Measurements from ENCODE around the gene NEAT1. TPM values are rescaled to one million over a fixed set of nuclear protein-coding genes. Genes with fewer than 3 reads are reported as not detected.
A peak's percentile ranks its signal among the peaks of the same experiment; 100 is the strongest.
"Not testable (repeated sequence)": the region's sequence is repeated elsewhere in the genome, so short reads cannot be mapped to it uniquely, and the experiment has no call there.

NEAT1 gene
- total RNA-seq, 3 donors from 2014 or later: 323 to 391 (median 351) TPM

- Histone ChIP-seq H3K27me3 (no peaks in the 10 kb centered on the region), H3K4me1 (peaks cover 8 to 9% of the 10 kb centered on the region in 2 donors), H3K4me3 (no peak overlapping the region), H3K9me3 (no peaks in the 10 kb centered on the region), H3K27ac (peak overlapping the region; percentile 94 to 95), H3K36me3 (no peaks in the 10 kb centered on the region)
- DNase-seq (ENCODE audit: low spot score in 2 of 2): no peak
- intact Hi-C loops (cut with DNase I; ENCODE audit: low total_unique reads): no loop called here
- TF ChIP-seq POLR2A (IDR thresholded peaks at IDR 0.05) (no peak), POLR2AphosphoS5 (IDR thresholded peaks at IDR 0.05) (no peak)
- TF ChIP-seq, protein P1, sequence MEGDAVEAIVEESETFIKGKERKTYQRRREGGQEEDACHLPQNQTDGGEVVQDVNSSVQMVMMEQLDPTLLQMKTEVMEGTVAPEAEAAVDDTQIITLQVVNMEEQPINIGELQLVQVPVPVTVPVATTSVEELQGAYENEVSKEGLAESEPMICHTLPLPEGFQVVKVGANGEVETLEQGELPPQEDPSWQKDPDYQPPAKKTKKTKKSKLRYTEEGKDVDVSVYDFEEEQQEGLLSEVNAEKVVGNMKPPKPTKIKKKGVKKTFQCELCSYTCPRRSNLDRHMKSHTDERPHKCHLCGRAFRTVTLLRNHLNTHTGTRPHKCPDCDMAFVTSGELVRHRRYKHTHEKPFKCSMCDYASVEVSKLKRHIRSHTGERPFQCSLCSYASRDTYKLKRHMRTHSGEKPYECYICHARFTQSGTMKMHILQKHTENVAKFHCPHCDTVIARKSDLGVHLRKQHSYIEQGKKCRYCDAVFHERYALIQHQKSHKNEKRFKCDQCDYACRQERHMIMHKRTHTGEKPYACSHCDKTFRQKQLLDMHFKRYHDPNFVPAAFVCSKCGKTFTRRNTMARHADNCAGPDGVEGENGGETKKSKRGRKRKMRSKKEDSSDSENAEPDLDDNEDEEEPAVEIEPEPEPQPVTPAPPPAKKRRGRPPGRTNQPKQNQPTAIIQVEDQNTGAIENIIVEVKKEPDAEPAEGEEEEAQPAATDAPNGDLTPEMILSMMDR (IDR thresholded peaks at IDR 0.05): no peak
These were observed 47.9 kb downstream of the NEAT1 start for GRCh38 chr11:65470433-65471049.

- Histone ChIP-seq H3K4me1 (peaks cover 8 to 12% of the 10 kb centered on the region in 2 donors), H3K4me3 (peak overlapping the region; percentile 3 to 53 (median 24)), H3K9me3 (no peaks in the 10 kb centered on the region), H3K27ac (peak overlapping the region; percentile 94 to 95), H3K27me3 (no peaks in the 10 kb centered on the region), H3K36me3 (no peaks in the 10 kb centered on the region)
- intact Hi-C loops (cut with DNase I; ENCODE audit: low total_unique reads): no loop called here
- DNase-seq (ENCODE audit: low spot score in 2 of 2): peak in 1 of 2 donors; percentile 75
- TF ChIP-seq, protein P1 (IDR thresholded peaks at IDR 0.05): peak; percentile 5 to 64 (median 55)
- TF ChIP-seq POLR2AphosphoS5 (IDR thresholded peaks at IDR 0.05) (peak in 1 of 3 donors; percentile 62), POLR2A (IDR thresholded peaks at IDR 0.05) (no peak)
These were observed 48.9 kb downstream of the NEAT1 start for GRCh38 chr11:65471447-65471891.

- intact Hi-C loops (cut with DNase I; ENCODE audit: low total_unique reads): loop anchor here (1.0 kb wide), 1 partner anchor 49 kb away; no protein-coding TSS in a partner anchor
- Histone ChIP-seq H3K4me3 (peak overlapping the region in 1 of 3 donors; percentile 53), H3K27ac (peak overlapping the region; percentile 94 to 95), H3K4me1 (peaks cover 8 to 14% of the 10 kb centered on the region in 2 donors)
- not testable (repeated sequence) for H3K27me3 ChIP-seq; H3K9me3 ChIP-seq; DNase-seq (ENCODE audit: low spot score in 2 of 2); H3K36me3 ChIP-seq
These were observed 50.1 kb downstream of the NEAT1 start for GRCh38 chr11:65472588-65473277.

DNA sequence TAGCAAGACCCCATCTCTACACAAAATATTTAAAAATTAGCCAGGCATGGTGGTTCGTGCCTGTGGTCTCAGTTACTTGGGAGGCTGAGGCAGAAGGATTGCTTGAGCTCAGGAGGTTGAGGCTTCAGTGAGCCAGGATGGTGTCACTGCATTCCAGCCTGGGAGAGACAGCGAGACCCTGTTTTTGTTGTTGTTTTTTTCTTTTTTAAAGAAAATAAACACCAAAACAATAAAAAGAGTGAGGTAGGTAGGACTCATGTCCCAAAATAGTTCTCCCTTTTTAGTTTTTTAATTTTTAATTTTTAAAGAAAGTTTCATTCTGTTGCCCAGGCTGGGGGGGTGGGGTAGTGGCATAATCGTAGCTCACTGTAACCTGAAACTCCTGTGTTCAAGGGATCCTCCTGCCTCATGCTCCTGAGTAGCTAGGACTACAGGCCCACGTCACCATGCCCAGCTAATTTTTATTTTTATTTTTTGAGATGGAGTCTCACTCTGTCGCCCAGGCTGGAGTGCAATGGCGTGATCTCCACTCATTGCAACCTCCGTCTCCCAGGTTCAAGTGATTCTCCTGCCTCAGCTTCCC lies 50.8 kb downstream of the NEAT1 start:
- no peaks in the 10 kb centered on the region for H3K9me3 ChIP-seq
- DNase-seq (ENCODE audit: low spot score in 2 of 2): no peak
- peaks cover 8 to 14% of the 10 kb centered on the region in 2 donors for H3K4me1 ChIP-seq
- H3K36me3 ChIP-seq: no peaks in the 10 kb centered on the region
- no peak overlapping the region for H3K4me3 ChIP-seq
- H3K27ac ChIP-seq: peak overlapping the region; percentile 94 to 95
- no peak for TF ChIP-seq POLR2A (IDR thresholded peaks at IDR 0.05)
- TF ChIP-seq, protein P1 (IDR thresholded peaks at IDR 0.05): no peak
- no peak for TF ChIP-seq POLR2AphosphoS5 (IDR thresholded peaks at IDR 0.05)
- intact Hi-C loops (cut with DNase I; ENCODE audit: low total_unique reads): no loop called here
- no peaks in the 10 kb centered on the region for H3K27me3 ChIP-seq

DNA sequence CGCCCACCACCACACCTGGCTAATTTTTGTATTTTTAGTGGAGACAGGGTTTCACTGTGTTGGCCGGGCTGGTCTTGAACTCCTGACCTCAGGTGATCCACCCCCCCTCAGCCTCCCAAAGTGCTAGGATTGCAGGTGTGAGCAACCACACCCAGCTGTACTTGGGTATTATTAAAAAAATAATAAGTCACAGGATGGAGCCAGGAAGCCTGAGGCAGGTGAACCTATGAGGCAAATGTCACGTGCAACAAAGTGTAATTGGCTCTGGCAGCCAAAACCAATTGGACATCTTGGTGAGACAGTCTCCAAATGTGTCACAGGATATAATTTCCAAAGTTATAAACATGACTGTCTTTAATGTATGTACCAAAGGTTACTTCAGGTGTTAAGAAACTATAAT lies 52.3 kb downstream of the NEAT1 start:
- no peaks in the 10 kb centered on the region for H3K9me3 ChIP-seq
- no peak overlapping the region for H3K4me3 ChIP-seq
- no peaks in the 10 kb centered on the region for H3K27me3 ChIP-seq
- intact Hi-C loops (cut with DNase I; ENCODE audit: low total_unique reads): no loop called here
- peaks cover 14% of the 10 kb centered on the region in 2 donors for H3K4me1 ChIP-seq
- peak overlapping the region in 1 of 2 donors; percentile 21 for H3K27ac ChIP-seq
- H3K36me3 ChIP-seq: no peaks in the 10 kb centered on the region
- TF ChIP-seq POLR2A (IDR thresholded peaks at IDR 0.05) (no peak), POLR2AphosphoS5 (IDR thresholded peaks at IDR 0.05) (no peak)
- TF ChIP-seq, protein P1 (IDR thresholded peaks at IDR 0.05): no peak
- no peak for DNase-seq (ENCODE audit: low spot score in 2 of 2)
